Endothelial cell (in vitro differentiated cells): ENCODE results near the gene ST3GAL2. TPM values are rescaled to one million over a fixed set of nuclear protein-coding genes. Genes with fewer than 3 reads are reported as not detected.
A peak's percentile ranks its signal among the peaks of the same experiment; 100 is the strongest.

ENCODE experiments used
- DNase-seq: peaks from one replicate; pipeline ENCODE4 v3.0.0; 2021; ENCODE audit warnings: low spot score
- H3K27ac Mint-ChIP-seq: one replicate; pipeline ENCODE4 v1.8.0; 2021; ENCODE audit warnings: mixed read lengths, inconsistent platforms; ENCODE audit not compliant: unreplicated experiment
- H3K27me3 Mint-ChIP-seq: one replicate; pipeline ENCODE4 v1.8.0; 2021; ENCODE audit warnings: mild to moderate bottlenecking, moderate library complexity, mixed read lengths, inconsistent platforms; ENCODE audit not compliant: unreplicated experiment
- H3K36me3 Mint-ChIP-seq: one replicate; pipeline ENCODE4 v1.8.0; 2021; ENCODE audit warnings: mild to moderate bottlenecking, low read depth, mixed read lengths, inconsistent platforms; ENCODE audit not compliant: unreplicated experiment
- H3K4me1 Mint-ChIP-seq: one replicate; pipeline ENCODE4 v1.8.0; 2021; ENCODE audit warnings: mild to moderate bottlenecking, mixed read lengths, inconsistent platforms; ENCODE audit not compliant: unreplicated experiment
- H3K4me3 Mint-ChIP-seq: one replicate; pipeline ENCODE4 v1.8.0; 2021; ENCODE audit warnings: mild to moderate bottlenecking, mixed read lengths, inconsistent platforms; ENCODE audit not compliant: unreplicated experiment
- H3K9me3 Mint-ChIP-seq: one replicate; pipeline ENCODE4 v1.8.0; 2021; ENCODE audit warnings: mixed read lengths, inconsistent platforms; ENCODE audit not compliant: unreplicated experiment
- CTCF ChIP-seq: fragments of 200-600 bp; sonication (generic); IDR thresholded peaks from one replicate; pipeline ENCODE4 v1.5.0; 2021; ENCODE audit warnings: antibody characterized with exemption; ENCODE audit not compliant: unreplicated experiment
- total RNA-seq: library from RNA; stranded (reverse); fragmentation: NEBNext Ultra II Directional; extraction: Animal tissue kit (Norgen Biotek cat#: 25700); gene quantifications from one replicate; pipeline ENCODE4 v1.2.1, GENCODE V29; 2021; ENCODE audit not compliant: unreplicated experiment

ST3GAL2 gene
- total RNA-seq, 1 donor from 2014 or later = 87.0 TPM

DNA sequence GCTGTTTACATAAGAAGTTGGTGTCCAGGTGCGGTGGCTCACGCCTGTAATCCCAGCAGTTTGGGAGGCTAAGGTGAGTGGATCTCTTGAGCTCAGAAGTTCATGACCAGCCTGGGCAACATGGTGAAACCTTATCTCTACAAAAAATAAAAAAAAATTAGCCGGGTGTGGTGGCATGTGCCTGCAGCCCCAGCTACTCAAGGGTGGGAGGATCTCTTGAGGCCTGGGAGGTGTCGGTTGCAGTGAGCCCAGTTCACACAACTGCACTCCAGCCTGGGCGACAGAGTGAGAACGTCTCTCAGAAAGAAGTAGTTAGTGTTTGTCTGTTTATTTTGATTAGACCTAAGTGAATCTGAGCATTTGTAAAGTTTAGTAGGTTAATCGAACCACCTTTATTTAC lies 79.3 kb downstream of the ST3GAL2 start:
- H3K27ac Mint-ChIP-seq = no peak overlapping the region
- no peak for TF ChIP-seq CTCF
- H3K4me3 Mint-ChIP-seq = no peak overlapping the region
- peaks cover 1% of the 10 kb centered on the region for H3K27me3 Mint-ChIP-seq
- no peaks in the 10 kb centered on the region for H3K4me1 Mint-ChIP-seq
- no peak for DNase-seq
- H3K36me3 Mint-ChIP-seq = peaks cover 24% of the 10 kb centered on the region
- H3K9me3 Mint-ChIP-seq = no peaks in the 10 kb centered on the region

- no peak for DNase-seq
- no peaks in the 10 kb centered on the region for H3K36me3 Mint-ChIP-seq
- no peaks in the 10 kb centered on the region for H3K27me3 Mint-ChIP-seq
- TF ChIP-seq CTCF = no peak
- H3K4me1 Mint-ChIP-seq = peaks cover 8% of the 10 kb centered on the region
- no peaks in the 10 kb centered on the region for H3K9me3 Mint-ChIP-seq
- H3K4me3 Mint-ChIP-seq = no peak overlapping the region
- H3K27ac Mint-ChIP-seq = no peak overlapping the region
Measured at GRCh38 chr16:70349783-70350182, 89.1 kb downstream of the ST3GAL2 start.

- TF ChIP-seq CTCF = no peak
- Mint-ChIP-seq H3K27me3 (no peaks in the 10 kb centered on the region), H3K36me3 (no peaks in the 10 kb centered on the region)
Measured at GRCh38 chr16:70348991-70349390, 89.9 kb downstream of the ST3GAL2 start.

GRCh38 chr16:70345840-70346239 lies 93.1 kb downstream of the ST3GAL2 start:
- Mint-ChIP-seq H3K4me1 (peaks cover 11% of the 10 kb centered on the region), H3K9me3 (no peaks in the 10 kb centered on the region), H3K27me3 (no peaks in the 10 kb centered on the region), H3K4me3 (peak overlapping the region; percentile 87), H3K27ac (peak overlapping the region; percentile 72), H3K36me3 (no peaks in the 10 kb centered on the region)
- no peak for TF ChIP-seq CTCF
- DNase-seq = no peak

More at GRCh38 chr16:70348991-70349390, 89.9 kb downstream of the ST3GAL2 start:
- Mint-ChIP-seq H3K9me3 (no peaks in the 10 kb centered on the region), H3K27ac (no peak overlapping the region), H3K4me1 (peaks cover 8% of the 10 kb centered on the region), H3K4me3 (no peak overlapping the region)
- DNase-seq = no peak

GRCh38 chr16:70342016-70342415 lies 96.9 kb downstream of the ST3GAL2 start:
- Mint-ChIP-seq H3K27me3 (no peaks in the 10 kb centered on the region), H3K4me3 (no peak overlapping the region), H3K9me3 (no peaks in the 10 kb centered on the region), H3K27ac (no peak overlapping the region), H3K4me1 (peaks cover 7% of the 10 kb centered on the region), H3K36me3 (peaks cover 3% of the 10 kb centered on the region)
- DNase-seq = no peak
- TF ChIP-seq CTCF = no peak
